NCI-H748 (cell line): ENCODE measurements around the gene TNIK.

Source experiments
- DNase-seq: peaks from one replicate; lab custom pipeline; 2025; ENCODE audit not compliant: unreplicated experiment; lab: John Stamatoyannopoulos, UW

Gene TNIK

GRCh38 chr3:171236265-171237008 is 223.8 kb downstream of the TNIK start:
- no peak for DNase-seq

GRCh38 chr3:171234298-171235010 is 225.8 kb downstream of the TNIK start:
- no peak for DNase-seq

GRCh38 chr3:171231361-171231760 is 228.8 kb downstream of the TNIK start:
- no peak for DNase-seq

- DNase-seq: no peak
Measured at GRCh38 chr3:171230865-171231264, 229.3 kb downstream of the TNIK start.

GRCh38 chr3:171229173-171229572 is 231.0 kb downstream of the TNIK start:
- no peak for DNase-seq

GRCh38 chr3:171228240-171228639 is 232.0 kb downstream of the TNIK start:
- DNase-seq: peak; percentile 57

GRCh38 chr3:171227828-171228227 is 232.4 kb downstream of the TNIK start:
- no peak for DNase-seq

GRCh38 chr3:171227359-171227758 is 232.8 kb downstream of the TNIK start:
- DNase-seq: no peak

GRCh38 chr3:171226794-171227193 is 233.4 kb downstream of the TNIK start:
- DNase-seq: no peak

- DNase-seq: no peak
Measured at GRCh38 chr3:171225708-171226107, 234.5 kb downstream of the TNIK start.

- no peak for DNase-seq
Measured at GRCh38 chr3:171225165-171225564, 235.0 kb downstream of the TNIK start.

- DNase-seq: no peak
Measured at GRCh38 chr3:171223396-171223795, 236.8 kb downstream of the TNIK start.

- no peak for DNase-seq
Measured at GRCh38 chr3:171222995-171223394, 237.2 kb downstream of the TNIK start.

GRCh38 chr3:171221597-171221996 is 238.6 kb downstream of the TNIK start:
- no peak for DNase-seq

GRCh38 chr3:171221104-171221503 is 239.1 kb downstream of the TNIK start:
- no peak for DNase-seq

GRCh38 chr3:171219258-171219657 is 240.9 kb downstream of the TNIK start:
- no peak for DNase-seq

GRCh38 chr3:171218069-171218468 is 242.1 kb downstream of the TNIK start:
- DNase-seq: no peak

GRCh38 chr3:171213907-171214306 is 246.3 kb downstream of the TNIK start:
- DNase-seq: no peak

GRCh38 chr3:171213178-171213577 is 247.0 kb downstream of the TNIK start:
- no peak for DNase-seq

- DNase-seq: no peak
Measured at GRCh38 chr3:171212648-171213047, 247.6 kb downstream of the TNIK start.

GRCh38 chr3:171206283-171206682 is 253.9 kb downstream of the TNIK start:
- no peak for DNase-seq

GRCh38 chr3:171204942-171205341 is 255.3 kb downstream of the TNIK start:
- no peak for DNase-seq

- DNase-seq: no peak
Measured at GRCh38 chr3:171201825-171202224, 258.4 kb downstream of the TNIK start.
